Measurements from ENCODE around the gene CCDC192. TPM values are rescaled to one million over a fixed set of nuclear protein-coding genes. Genes with fewer than 3 reads are reported as not detected.
A peak's percentile ranks its signal among the peaks of the same experiment; 100 is the strongest.

Gene CCDC192
- total RNA-seq, 1 experiment from 2014 or later, result 0.24 TPM

GRCh38 chr5:127924606-127925005 is 221.4 kb downstream of the CCDC192 start:
- peaks cover 7% of the 10 kb centered on the region; the same call in 1 of the 2 replicates for H3K27me3 ChIP-seq (ENCODE audit: control insufficient read depth, insufficient read depth, low read length)
- H3K4me3 ChIP-seq (ENCODE audit: insufficient read depth, low read depth, low read length), result no peak overlapping the region
- no peaks in the 10 kb centered on the region for H3K36me3 ChIP-seq (replicated peaks; ENCODE audit: control insufficient read depth, insufficient read depth, low read length)
- no peak for DNase-seq

GRCh38 chr5:127925916-127926315 is 222.7 kb downstream of the CCDC192 start:
- H3K36me3 ChIP-seq (replicated peaks; ENCODE audit: control insufficient read depth, insufficient read depth, low read length), result no peaks in the 10 kb centered on the region
- peaks cover 16% of the 10 kb centered on the region; the same call in 1 of the 2 replicates for H3K27me3 ChIP-seq (ENCODE audit: control insufficient read depth, insufficient read depth, low read length)
- H3K4me3 ChIP-seq (ENCODE audit: insufficient read depth, low read depth, low read length), result no peak overlapping the region
- no peak for DNase-seq

DNA sequence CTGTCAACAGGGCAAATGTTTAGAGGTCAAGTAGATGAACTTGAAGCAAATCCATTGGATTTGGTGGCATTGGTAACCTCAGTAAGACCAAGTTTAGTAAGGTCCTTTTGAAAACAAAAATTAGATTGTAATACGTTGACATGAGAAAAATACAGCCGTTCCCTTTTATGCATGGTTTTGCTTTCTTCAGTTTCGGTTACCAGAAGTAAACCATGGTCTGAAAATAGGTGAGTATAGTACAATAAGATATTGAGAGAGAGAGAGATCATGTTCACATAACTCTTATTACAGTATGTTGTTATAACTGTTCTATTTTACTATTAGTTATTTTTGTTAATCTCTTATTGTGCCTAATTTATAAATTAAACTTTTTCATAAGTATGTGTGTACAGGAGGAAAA is 223.8 kb downstream of the CCDC192 start:
- Histone ChIP-seq H3K4me3 (ENCODE audit: insufficient read depth, low read depth, low read length) (no peak overlapping the region), H3K27me3 (ENCODE audit: control insufficient read depth, insufficient read depth, low read length) (peaks cover 22% of the 10 kb centered on the region; the same call in 1 of the 2 replicates), H3K36me3 (replicated peaks; ENCODE audit: control insufficient read depth, insufficient read depth, low read length) (no peaks in the 10 kb centered on the region)
- no peak for DNase-seq

GRCh38 chr5:127928053-127928452 is 224.9 kb downstream of the CCDC192 start:
- Histone ChIP-seq H3K36me3 (replicated peaks; ENCODE audit: control insufficient read depth, insufficient read depth, low read length) (no peaks in the 10 kb centered on the region), H3K27me3 (ENCODE audit: control insufficient read depth, insufficient read depth, low read length) (peaks cover 29% of the 10 kb centered on the region; the same call in 1 of the 2 replicates), H3K4me3 (ENCODE audit: insufficient read depth, low read depth, low read length) (no peak overlapping the region)
- DNase-seq, result no peak

DNA sequence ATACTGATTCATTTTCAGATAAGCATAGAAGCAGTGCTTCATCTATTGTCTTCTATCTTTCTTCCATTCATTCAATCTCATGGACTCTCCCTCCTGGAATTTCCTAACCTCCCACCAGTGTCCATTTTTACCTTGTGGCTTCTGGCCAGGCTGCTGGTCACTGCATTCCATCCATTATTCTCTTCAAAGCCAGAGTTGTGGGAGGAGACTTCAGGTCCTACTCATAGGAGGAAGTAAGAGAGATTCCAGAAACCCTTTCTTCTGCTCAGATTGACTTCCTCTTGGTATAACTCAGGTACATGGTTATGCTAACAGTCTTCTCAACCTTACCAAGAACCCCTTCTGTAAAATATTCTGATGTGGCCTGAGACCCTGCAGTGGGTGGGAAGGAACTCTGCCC is 227.1 kb downstream of the CCDC192 start:
- DNase-seq, result no peak
- peaks cover 45% of the 10 kb centered on the region for H3K27me3 ChIP-seq (ENCODE audit: control insufficient read depth, insufficient read depth, low read length)
- H3K4me3 ChIP-seq (ENCODE audit: insufficient read depth, low read depth, low read length), result no peak overlapping the region
- H3K36me3 ChIP-seq (replicated peaks; ENCODE audit: control insufficient read depth, insufficient read depth, low read length), result no peaks in the 10 kb centered on the region

GRCh38 chr5:127931396-127931795 is 228.2 kb downstream of the CCDC192 start:
- H3K27me3 ChIP-seq (ENCODE audit: control insufficient read depth, insufficient read depth, low read length), result peaks cover 53% of the 10 kb centered on the region
- H3K4me3 ChIP-seq (ENCODE audit: insufficient read depth, low read depth, low read length), result no peak overlapping the region
- no peak for DNase-seq
- H3K36me3 ChIP-seq (replicated peaks; ENCODE audit: control insufficient read depth, insufficient read depth, low read length), result no peaks in the 10 kb centered on the region

DNA sequence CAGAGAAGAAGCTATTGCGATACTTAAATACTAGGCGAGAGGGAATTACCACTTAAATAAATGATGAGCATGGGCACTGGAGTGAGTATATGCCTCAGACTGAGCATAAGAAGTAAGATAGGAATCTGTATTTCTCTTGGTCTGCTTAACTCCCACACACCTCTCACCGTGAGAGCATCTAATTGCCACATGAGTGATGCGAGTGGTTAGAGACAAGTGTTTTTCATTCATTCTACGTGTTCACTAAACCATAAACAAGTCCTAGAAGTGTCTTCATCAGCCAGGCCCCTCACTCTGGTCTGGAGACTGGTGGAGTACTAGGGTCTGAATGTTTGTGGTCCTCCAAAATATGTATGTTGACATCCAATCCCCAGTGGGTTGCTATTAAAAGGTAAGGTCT is 230.2 kb downstream of the CCDC192 start:
- H3K4me3 ChIP-seq (ENCODE audit: insufficient read depth, low read depth, low read length), result no peak overlapping the region
- no peaks in the 10 kb centered on the region for H3K36me3 ChIP-seq (replicated peaks; ENCODE audit: control insufficient read depth, insufficient read depth, low read length)
- DNase-seq, result no peak
- peaks cover 69% of the 10 kb centered on the region for H3K27me3 ChIP-seq (ENCODE audit: control insufficient read depth, insufficient read depth, low read length)

- Histone ChIP-seq H3K36me3 (replicated peaks; ENCODE audit: control insufficient read depth, insufficient read depth, low read length) (no peaks in the 10 kb centered on the region), H3K27me3 (ENCODE audit: control insufficient read depth, insufficient read depth, low read length) (peaks cover 67% of the 10 kb centered on the region), H3K4me3 (ENCODE audit: insufficient read depth, low read depth, low read length) (no peak overlapping the region)
- DNase-seq, result peak; percentile 51
Measured at GRCh38 chr5:127934791-127935256, 231.6 kb downstream of the CCDC192 start.

DNA sequence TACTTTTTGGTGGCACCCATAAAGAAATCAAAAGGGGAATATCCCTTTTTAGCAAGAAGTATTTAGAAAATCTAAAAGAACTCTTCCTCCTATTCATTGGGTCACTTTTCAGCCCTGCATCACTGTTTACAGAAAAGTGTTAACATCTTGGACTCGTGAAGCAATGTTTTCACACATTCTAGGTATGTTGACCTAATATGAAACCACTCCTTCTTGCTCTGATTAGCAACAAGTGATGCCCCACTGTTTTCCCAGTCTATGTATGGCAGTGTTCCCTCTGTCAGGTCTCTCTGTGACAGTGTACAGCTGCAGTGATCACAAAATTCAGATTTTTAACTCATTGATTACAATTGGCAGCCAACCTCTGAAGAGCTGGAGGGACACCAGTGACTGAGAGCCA is 232.2 kb downstream of the CCDC192 start:
- H3K27me3 ChIP-seq (ENCODE audit: control insufficient read depth, insufficient read depth, low read length), result peaks cover 68% of the 10 kb centered on the region
- no peak for DNase-seq
- no peak overlapping the region for H3K4me3 ChIP-seq (ENCODE audit: insufficient read depth, low read depth, low read length)

GRCh38 chr5:127936439-127936972 is 233.3 kb downstream of the CCDC192 start:
- H3K36me3 ChIP-seq (replicated peaks; ENCODE audit: control insufficient read depth, insufficient read depth, low read length), result no peaks in the 10 kb centered on the region
- DNase-seq, result no peak
- peaks cover 59% of the 10 kb centered on the region for H3K27me3 ChIP-seq (ENCODE audit: control insufficient read depth, insufficient read depth, low read length)
- H3K4me3 ChIP-seq (ENCODE audit: insufficient read depth, low read depth, low read length), result no peak overlapping the region

More for the DNA sequence above, 232.2 kb downstream of the CCDC192 start:
- no peaks in the 10 kb centered on the region for H3K36me3 ChIP-seq (replicated peaks; ENCODE audit: control insufficient read depth, insufficient read depth, low read length)

GRCh38 chr5:127938746-127939145 is 235.6 kb downstream of the CCDC192 start:
- H3K4me3 ChIP-seq (ENCODE audit: insufficient read depth, low read depth, low read length), result no peak overlapping the region
- H3K27me3 ChIP-seq (ENCODE audit: control insufficient read depth, insufficient read depth, low read length), result peaks cover 54% of the 10 kb centered on the region
- H3K36me3 ChIP-seq (replicated peaks; ENCODE audit: control insufficient read depth, insufficient read depth, low read length), result no peaks in the 10 kb centered on the region
- no peak for DNase-seq

- Histone ChIP-seq H3K4me3 (ENCODE audit: insufficient read depth, low read depth, low read length) (no peak overlapping the region), H3K36me3 (replicated peaks; ENCODE audit: control insufficient read depth, insufficient read depth, low read length) (no peaks in the 10 kb centered on the region)
- no peak for DNase-seq
Measured at GRCh38 chr5:127940854-127941253, 237.7 kb downstream of the CCDC192 start.

GRCh38 chr5:127941646-127942045 is 238.5 kb downstream of the CCDC192 start:
- H3K4me3 ChIP-seq (ENCODE audit: insufficient read depth, low read depth, low read length), result no peak overlapping the region
- no peak for DNase-seq
- H3K27me3 ChIP-seq (ENCODE audit: control insufficient read depth, insufficient read depth, low read length), result peaks cover 33% of the 10 kb centered on the region
- no peaks in the 10 kb centered on the region for H3K36me3 ChIP-seq (replicated peaks; ENCODE audit: control insufficient read depth, insufficient read depth, low read length)

More at GRCh38 chr5:127940854-127941253, 237.7 kb downstream of the CCDC192 start:
- peaks cover 40% of the 10 kb centered on the region for H3K27me3 ChIP-seq (ENCODE audit: control insufficient read depth, insufficient read depth, low read length)

- no peaks in the 10 kb centered on the region for H3K36me3 ChIP-seq (replicated peaks; ENCODE audit: control insufficient read depth, insufficient read depth, low read length)
- H3K4me3 ChIP-seq (ENCODE audit: insufficient read depth, low read depth, low read length), result no peak overlapping the region
- DNase-seq, result no peak
- H3K27me3 ChIP-seq (ENCODE audit: control insufficient read depth, insufficient read depth, low read length), result peaks cover 25% of the 10 kb centered on the region; the same call in 1 of the 2 replicates
Measured at GRCh38 chr5:127942246-127943060, 239.3 kb downstream of the CCDC192 start.

DNA sequence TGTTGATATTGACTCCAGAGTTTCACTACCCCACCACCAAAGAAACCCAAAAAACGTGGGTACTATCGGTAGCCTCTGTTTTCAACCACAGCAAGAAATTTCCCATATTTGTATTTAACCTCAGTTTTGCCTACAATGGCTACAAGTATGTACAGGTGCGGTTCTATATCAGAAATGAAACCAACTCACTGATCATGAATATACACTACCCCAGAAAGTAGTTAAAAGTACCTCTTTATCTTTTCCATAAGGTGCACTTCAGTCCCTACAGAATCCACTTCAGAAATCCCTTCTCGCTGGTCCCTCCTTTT is 239.8 kb downstream of the CCDC192 start:
- H3K4me3 ChIP-seq (ENCODE audit: insufficient read depth, low read depth, low read length), result no peak overlapping the region
- peaks cover 19% of the 10 kb centered on the region; the same call in 1 of the 2 replicates for H3K27me3 ChIP-seq (ENCODE audit: control insufficient read depth, insufficient read depth, low read length)
- H3K36me3 ChIP-seq (replicated peaks; ENCODE audit: control insufficient read depth, insufficient read depth, low read length), result no peaks in the 10 kb centered on the region
- DNase-seq, result no peak
